Fibroblast of skin of abdomen (primary cell): ENCODE measurements around the gene AGAP1.
A peak's percentile ranks its signal among the peaks of the same experiment; 100 is the strongest.
"Not testable (repeated sequence)": the region's sequence is repeated elsewhere in the genome, so short reads cannot be mapped to it uniquely, and the experiment has no call there.

Experiments used
- DNase-seq: peaks from one replicate; pipeline ENCODE4 v3.0.0-alpha.2; 2013

Gene AGAP1

DNA sequence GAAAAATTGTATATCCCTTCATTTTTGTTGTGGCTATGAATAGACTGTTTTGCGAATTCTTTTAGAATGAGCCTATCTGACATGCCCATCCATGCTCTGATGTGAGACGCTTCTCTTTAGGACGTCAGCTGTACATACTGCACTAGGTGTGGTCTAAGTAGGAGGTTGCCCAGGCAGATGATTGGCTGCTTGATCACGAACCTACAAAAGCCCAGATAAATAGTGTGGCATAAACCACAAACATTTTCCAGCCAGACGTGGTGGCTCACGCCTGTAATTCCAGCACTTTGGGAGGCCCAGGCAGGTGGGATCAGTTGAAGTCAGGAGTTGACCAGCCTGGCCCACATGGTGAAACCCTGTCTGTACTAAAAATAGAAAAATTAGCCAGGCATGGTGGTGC lies 251.8 kb downstream of the AGAP1 start:
- DNase-seq = peak; percentile 28

DNA sequence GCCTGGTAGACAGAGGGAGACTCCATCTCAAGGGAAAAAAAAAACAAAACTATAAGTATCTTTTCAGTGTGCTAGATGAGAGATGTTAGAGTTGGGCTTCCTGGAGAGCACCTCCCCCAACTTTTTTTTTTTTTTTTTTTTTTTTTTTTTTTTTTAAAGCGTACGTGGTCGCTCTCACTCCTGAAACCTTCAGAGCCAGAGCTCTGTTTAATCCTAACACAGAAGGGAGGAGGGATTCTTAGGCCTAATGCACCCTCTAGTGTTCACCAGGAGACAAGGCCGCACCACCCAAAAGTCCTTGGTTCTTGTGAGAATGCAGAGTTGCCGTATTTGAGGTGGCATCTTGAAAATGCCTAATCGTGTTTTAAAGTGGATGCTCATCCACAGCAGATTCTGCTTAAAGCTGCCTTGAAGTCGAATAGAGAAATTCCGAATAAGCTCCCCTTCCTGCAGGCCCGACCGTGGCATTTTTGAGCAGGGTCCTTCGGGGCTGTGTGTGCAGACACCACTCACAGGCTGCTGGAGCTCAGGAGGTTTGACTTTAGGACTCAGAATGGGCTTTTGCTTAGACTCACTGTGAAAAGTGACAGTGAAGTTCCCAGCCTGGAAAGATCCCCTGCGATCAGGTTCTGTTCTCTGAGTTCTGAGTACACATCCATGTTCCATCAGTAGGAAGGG lies 252.6 kb downstream of the AGAP1 start:
- DNase-seq = peak; percentile 86

DNA sequence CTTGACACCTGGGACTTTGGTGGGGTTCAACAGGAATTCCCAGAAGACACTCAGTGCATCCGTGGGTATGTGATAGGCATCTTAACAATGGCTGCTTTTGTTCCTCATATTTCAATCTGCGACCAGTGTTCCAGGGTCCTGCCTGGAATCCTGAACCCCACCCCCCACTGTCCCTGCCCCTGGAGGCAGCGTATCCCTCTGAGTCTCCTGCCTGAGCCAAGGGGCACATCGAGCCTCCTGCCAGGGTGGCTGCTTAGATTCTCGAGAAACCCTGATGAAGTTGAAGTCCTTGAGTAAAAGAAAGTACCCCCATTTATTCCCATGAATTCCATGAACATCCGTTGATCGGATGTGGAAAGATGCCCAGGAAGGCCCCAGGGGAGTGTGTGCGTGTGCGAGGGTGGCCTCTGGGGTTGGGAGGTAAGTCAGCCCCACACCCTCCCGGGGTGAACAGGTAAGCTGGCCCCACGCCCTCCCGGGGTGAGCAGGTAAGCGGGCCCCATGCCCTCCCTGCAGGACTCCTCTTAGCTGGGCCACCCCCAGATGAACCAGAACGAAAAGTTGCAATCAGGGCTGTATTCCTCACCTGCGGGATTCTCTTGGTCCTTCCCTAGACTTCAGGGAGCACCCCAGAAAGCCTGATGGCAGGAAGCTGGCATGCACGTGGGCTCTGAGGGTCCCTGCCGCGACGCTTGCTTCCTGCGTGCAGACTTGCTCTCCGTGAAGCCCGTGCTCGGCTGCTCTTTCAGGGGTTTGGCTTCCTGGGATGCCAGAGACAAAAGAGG lies 253.3 kb downstream of the AGAP1 start:
- DNase-seq = no peak

DNA sequence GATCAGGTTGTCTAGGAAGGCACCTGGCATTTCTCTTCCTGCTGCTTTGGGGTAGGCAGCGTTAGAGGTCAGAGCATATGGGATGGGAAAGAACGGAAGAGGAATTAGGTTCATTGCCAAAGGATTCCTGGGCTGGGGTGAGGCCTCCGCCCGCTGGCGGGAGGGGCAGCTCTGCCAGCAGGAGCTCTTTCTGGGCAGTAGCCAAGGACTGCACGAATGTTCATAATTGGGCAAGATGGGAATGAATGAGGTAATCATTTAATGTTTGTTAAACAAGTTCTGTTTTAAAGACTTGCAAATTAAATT lies 253.9 kb downstream of the AGAP1 start:
- no peak for DNase-seq

DNA sequence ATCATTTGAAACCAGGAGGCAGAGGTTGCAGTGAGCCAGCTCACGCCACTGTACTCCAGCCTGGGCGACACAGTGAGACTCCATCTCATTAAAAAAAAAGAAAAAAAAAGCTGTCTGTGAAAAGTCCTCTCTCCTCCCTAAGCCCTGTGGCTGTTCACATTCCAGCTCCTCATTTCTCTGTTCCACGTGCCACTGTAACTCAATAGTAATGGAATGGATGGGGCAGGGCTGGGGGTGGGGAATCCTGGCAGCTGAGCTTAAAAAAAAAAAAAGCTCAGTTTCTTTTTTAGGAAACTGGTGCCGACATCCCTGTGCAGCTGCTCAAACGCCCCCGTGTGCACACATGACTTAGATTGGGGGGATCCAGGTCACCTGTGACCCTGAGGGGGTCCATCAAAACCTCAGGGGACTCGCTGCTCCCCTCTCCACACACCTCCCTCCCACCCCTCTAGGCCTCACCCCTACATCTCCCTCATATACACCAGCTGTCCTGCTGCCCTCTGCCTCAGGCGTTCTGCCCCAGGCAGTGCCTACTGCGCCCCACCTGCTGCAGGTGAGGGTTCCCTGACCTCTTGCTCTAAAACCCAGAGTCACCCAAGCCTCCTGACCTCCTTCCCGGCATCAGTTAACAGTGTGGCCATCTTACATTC lies 255.4 kb downstream of the AGAP1 start:
- peak; percentile 74 for DNase-seq

DNA sequence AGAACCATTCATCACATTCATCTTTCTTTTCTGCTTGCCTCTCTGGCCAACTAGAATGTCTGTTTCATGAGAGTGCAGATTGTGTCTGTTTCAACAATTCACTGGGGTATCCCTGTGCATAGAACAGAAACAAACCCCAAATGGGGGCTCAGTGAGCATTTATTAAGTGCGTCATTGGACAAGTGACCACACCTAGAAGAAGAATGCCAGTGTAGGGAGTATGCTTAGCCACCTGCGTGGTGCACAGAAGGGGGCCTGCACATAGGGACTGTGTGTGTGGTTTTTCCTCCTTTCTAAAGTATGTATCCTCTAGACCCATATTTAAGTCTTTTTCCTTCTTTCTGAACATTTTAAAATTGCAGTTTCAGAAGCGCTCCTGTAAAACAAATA lies 255.9 kb downstream of the AGAP1 start:
- no peak for DNase-seq

DNA sequence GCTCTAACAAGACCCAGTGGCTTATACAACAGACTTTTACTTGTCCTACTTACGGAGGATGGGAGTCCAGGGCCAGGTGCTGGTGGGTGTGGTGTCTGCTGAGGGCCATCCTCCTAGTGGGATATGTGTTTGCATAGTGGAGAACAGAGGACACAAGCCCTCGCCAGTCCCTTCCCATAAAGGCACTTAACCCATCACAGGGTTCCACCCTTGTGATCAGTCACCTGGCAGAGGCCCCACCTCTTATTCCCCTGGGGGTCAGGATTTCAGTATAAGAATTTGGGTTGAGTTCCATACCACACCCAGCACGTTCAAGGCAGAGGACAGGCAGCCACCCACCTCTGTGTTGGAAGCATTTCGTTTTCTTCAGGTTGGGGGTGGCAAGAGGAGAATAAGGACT lies 259.0 kb downstream of the AGAP1 start:
- DNase-seq = no peak

DNA sequence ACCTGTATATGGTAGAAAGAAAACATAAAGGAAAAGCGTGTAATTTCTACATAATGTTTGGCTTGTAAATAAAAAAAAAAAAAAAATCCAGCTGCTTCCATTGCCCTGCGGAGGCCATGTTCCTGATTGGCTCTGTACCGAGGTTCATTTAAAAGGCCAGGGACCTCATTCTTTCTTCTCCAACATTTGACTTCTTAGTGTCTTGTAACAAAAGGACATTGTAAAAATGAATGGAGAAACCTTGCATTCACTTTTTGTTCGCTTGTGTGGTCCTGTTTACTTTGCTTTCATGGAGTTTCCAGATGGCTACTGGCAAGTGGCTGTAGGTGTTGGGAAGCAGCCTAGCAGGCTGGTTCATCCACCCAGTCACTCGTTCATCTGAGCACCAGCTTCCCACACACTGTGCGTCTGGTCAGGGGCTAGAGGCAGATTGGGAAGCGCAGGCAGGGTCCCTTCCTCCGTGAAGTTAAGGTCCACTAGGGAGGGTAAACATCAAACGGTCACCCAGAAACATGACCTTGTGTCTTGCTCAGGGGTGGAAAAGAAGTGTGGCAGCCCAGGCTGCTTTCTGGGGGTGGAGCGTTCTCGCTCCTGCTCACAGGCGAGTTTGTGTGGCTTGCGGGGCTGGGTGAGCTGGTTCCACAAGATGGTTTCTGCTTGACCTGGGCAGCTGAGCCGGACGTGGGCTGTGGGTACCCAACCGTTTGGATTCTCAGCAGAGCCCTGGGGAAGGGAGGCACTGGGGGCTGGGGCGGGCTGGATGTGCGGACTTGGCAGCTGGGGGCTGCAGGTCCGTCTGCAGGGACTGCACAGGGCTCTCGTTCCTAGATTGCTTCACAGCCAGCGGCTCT lies 260.7 kb downstream of the AGAP1 start:
- no peak for DNase-seq

DNA sequence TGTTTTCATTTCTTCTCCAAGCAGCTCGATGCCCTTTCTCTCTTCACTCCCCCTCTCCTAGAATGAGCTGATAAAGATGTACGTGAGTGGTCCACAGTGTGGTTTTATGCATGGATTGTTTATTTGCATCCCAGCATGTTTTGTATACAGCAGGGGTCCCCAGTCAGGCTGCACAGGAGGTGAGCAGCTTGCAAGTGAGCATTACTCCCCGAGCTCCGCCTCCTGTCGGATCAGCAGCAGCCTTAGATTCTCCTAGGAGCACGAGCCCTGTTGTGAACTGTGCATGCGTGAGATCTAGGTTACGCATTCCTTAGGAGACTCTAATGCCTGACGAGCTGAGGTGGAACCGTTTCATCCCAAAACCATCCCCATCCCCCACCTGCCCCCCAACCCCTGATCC lies 262.6 kb downstream of the AGAP1 start:
- DNase-seq = no peak

DNA sequence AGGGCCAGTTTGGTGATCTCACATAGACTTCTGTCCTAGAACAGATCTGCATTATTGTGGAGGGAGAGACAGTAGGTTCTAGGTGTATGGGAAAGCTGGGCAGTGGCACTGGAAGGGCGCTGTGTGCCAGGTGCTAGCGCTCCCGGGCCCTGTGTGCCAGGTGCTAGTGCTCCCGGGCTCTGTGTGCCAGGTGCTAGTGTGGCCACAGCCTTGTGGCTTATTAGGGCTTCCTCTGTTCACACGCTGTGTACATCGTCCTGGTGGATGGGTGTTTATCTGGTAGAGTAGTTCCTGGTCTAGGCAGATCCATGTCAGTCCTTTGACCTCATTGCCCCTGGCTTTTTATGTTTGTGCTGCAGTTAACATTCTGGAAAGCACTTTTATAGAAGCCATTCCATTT lies 263.4 kb downstream of the AGAP1 start:
- no peak for DNase-seq

DNA sequence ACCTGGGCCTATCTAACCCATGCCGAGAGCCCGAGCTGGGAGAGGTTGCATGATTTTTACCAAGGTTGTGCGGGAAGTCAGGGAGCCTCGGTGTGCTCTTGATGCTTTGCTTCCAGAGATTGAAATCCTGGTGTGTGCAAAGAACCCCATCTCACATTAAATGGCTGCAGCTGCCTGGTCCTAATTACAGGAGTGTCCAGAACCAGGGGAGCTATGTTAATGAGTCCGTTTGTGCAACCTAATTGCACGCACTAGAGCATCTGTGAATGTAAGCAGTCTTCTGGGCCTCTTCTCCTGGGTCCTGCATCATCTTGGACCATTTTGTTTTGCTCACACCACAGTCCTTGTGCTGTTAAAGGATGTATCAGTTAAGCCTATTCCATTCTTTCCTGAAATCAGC lies 263.8 kb downstream of the AGAP1 start:
- no peak for DNase-seq

DNA sequence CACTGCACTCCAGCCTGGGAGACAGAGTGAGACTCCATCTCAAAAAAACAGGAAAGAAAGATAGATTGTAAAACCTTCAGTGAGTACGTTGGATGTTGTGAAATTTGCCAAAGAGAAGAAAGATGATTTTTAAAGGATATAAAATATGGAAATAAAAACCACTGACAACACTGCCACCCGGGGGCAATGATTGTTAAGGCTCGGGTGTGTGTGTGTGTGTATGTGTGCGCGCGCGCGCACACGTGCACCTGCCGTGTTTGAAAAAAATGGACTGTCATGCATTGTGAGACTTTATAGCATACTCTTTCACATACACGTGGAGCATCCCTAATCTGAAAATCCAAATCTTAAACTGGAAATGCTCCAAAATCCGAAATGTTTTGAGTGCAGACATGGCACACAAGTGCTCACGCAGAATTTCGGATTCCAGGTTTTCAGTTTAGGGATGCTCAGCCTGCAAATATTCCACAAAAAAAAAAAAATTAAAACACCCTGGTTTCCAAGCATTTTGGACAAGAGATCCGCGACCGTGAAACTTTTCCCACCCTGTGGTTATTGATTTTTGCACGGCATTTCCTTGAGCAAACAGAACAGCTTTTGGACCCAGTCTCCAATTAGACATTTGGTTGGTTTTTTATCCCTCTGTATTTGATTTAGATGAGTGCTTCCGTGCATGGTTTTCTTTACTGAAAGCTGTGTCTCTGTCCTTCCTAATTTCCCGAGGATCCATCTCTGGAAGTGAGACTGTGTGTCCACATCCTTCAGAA lies 269.2 kb downstream of the AGAP1 start:
- DNase-seq = no peak

DNA sequence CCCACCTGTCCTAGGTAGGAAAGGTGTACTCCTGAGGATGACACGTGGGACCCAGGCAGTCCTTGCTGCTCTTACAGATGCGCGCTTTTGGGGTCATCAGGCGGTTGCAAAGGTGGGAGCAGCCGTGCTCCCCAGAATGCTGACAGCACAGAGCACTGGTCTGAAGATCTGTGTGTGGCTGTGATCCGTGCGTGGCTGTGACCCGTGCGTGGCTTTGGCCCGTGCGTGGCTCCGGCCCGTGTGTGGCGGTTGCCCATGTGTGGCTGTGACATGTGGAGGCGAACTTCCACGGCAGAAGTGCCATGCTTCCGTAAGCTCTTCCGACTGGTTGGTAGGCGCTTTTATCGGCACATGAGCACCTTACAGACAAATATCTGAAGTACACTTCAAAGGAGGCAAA lies 270.0 kb downstream of the AGAP1 start:
- DNase-seq = no peak

DNA sequence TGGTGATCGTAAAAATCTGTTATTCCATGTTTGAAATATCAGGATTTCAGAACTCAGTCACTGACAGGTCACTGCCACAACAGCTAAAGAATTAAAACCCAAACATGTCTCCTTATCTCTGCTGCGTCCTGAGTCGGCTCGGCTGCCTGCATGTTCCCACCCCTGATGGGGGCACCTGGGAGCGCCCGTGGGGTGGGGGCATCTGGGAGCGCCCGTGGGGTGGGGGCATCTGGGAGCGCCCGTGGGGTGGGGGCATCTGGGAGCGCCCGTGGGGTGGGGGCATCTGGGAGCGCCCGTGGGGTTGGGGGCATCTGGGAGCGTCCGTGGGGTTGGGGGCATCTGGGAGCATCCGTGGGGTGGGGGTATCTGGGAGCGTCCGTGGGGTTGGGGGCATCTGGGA lies 270.6 kb downstream of the AGAP1 start:
- DNase-seq = not testable (repeated sequence)

DNA sequence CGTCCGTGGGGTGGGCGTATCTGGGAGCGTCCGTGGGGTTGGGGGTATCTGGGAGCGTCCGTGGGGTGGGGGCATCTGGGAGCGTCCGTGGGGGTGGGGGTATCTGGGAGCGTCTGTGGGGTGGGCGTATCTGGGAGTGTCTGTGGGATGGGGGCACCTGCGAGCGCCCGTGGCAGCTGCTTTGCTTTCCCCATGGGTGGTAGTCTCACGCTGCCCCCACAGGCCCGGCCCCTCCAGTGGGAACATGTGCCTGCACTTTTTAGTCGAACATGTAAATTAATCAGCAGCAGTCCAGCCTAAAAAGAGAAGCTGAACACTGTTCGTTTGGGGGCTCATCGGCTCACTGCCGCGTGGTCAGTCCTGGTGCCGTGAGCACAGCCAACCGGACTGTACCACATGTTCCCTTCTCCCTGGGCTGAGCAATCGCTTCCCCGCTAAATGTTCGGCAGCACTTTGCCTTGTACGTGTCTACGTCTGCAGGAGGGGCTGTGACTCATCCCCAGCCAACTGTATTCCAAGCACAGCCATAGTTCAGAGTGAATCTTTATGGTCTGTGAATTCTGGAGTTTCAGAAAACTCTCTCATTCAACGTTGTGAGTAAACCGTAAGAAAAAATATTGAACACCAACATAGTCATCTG lies 271.5 kb downstream of the AGAP1 start:
- peak; percentile 65 for DNase-seq

DNA sequence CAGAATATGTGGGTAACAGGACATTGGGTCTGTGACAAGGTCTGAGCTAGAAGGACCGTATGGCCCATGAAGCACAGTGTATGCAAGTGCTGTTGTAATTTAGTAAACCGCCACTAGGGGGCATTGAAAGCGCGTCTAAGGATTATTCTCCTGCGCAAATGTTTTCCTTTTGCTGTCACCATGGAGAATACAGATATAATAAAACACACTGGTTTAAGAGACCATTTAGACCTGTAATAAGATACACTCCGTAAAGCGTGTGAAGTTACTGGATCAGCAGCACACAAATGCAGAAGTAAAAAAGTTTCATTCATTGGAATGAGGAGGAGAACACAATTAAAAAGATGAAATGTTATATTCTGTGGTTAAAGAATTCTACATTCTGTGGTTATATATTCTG lies 272.4 kb downstream of the AGAP1 start:
- peak; percentile 70 for DNase-seq

DNA sequence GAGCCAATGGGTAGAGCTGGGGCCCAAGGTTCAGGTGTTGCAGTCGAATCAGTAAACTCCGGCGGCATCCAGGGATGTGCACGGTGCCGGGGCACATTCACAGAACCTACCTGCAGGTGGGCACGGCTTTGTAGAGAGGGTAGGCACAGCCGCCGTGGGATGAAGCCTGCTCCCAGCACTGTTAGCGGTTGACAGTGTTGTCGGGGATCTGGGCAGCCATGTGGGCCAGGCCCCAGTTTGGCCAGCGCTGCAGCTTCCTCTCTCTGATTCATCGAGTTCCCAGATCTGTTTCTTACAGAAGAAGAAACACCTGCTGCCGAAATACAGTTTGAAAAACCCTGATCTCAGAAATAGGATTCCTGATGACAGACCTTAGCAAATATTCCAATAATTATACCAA lies 274.8 kb downstream of the AGAP1 start:
- DNase-seq = no peak

DNA sequence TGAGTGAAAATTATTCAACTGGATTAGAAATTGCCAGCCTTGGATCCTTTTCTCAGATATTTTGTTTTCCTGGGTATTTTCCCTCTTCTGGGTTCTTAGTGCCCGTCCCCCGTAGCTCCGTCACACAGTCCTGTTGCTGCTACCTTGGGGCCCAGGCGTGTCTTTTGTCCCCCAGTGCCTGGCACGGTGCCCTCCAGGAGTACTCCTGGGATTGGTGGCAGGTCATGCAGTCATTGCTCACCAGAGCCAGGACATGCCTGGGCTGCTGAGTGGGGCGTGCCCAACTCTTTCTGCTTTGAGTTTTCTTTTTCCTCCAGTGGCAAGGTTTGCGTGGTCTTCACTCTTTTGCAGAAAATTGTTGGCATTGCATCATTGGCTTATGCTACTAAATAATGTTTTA lies 275.2 kb downstream of the AGAP1 start:
- DNase-seq = no peak

DNA sequence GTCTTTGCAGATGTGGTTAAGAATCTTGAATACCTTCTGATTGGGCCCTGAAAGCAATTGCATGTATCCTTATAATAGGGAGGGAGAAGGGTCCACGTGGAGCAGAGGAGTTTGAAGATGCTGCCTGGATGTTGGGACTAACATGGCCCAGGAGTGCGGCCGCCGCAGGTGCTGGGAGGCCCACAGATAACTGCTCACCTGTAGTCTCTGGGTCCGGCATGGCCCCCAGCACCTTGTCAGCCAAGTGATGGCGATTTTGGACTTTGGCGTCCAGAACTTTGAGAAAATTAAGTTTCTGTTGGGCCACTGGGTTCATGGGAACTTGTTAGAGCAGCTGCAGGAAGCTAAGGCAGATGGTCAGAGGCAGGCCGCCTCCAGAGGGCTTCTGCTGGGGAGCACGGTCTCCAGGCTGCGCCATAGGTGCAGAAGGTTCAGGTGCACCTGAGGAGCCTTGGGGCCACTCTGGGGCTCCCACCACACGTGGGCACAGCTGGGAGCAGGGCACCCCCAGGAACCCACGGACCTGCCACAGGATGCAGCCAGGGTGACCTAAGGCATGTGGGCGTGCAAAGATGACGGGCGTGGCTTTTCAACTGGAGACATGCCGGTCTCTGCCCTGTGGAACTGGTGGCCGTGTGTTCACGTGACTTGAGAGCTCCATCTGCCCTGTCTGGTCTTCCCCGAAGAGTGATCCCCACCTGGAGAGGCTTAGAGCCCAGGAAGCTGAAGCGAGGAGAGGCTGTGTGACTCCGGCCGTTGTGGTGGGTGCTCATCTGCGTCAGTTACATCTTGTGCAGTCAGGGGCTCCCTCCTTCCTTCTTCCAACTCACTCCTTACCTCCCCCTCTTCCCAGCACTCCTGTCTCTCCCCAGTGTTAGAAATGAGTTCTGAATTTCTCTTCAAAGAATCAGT lies 277.3 kb downstream of the AGAP1 start:
- DNase-seq = no peak

DNA sequence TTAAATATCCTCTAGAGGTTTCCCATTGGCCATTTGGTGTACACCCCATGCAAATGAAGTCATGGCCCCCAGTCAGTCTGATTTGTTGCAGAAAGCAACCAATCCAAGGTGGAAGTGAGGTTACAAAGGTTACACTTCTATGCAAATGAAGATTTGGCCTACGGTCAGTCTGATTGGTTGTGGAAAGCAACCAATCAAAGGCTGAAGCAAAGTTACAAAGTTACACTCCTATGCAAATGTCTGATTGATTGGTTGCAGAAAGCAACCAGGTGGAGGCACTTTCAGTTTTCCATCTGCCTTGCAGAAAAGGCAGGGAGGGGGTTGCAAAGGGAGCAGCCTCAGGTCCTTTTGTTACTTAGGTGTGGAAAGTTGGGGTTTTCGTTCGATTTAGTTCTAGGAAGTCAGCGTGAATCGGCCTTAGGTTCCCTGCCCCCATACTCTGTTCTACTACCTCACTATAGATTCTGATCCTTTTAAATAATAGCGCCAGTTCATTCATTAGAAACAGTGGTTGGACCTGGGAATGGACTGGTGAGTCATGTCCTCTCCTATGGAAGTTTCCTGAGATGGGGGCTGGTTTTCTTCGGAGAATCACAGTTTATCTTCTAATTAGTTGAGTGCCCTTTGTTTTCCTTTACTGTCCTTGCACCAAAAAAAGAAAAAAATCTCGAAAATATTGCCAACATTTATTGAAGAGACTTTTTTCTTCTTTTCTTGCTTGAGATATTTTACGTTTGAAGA lies 279.5 kb downstream of the AGAP1 start:
- no peak for DNase-seq
